Measurements from ENCODE around the gene ADAMTS13. TPM values are rescaled to one million over a fixed set of nuclear protein-coding genes. Genes with fewer than 3 reads are reported as not detected.
A peak's percentile ranks its signal among the peaks of the same experiment; 100 is the strongest.

Gene ADAMTS13
- total and polyA plus RNA-seq, 9 of the 15 experiments (the other 6 are each of a cell fraction or from before 2014, with no cell fraction given) = 0.03 to 0.20 (median 0.04) TPM; not detected in 4

- no peak for TF ChIP-seq AFF1 (IDR thresholded peaks at IDR 0.05; ENCODE audit: low read depth in 1 of 2, partially characterized antibody in 2 of 2)
- no peak for TF ChIP-seq NCOA2 (IDR thresholded peaks at IDR 0.05; ENCODE audit: partially characterized antibody in 2 of 2)
- no peak for TF ChIP-seq NFYB (IDR thresholded peaks at IDR 0.05; ENCODE audit: extremely low read depth, insufficient read length)
- TF ChIP-seq ZNF24 (IDR thresholded peaks at IDR 0.05) = peak; percentile 37; the same call in 1 of the 2 replicates
- TF ChIP-seq HDAC8 (tag; IDR thresholded peaks at IDR 0.05) = no peak
- peak; percentile 68 for TF ChIP-seq SIN3B (IDR thresholded peaks at IDR 0.05; ENCODE audit: low read depth)
- TF ChIP-seq BACH1 (tag; IDR thresholded peaks at IDR 0.05) = no peak
- TF ChIP-seq HMG20A (CRISPR knock-in tag; conservative IDR thresholded peaks at IDR 0.05) = no peak
- TF ChIP-seq ZNF511 (CRISPR knock-in tag; IDR thresholded peaks at IDR 0.05) = peak; percentile 94
- peak; percentile 38; the same call in 1 of the 2 replicates for TF ChIP-seq BHLHE40 (IDR thresholded peaks at IDR 0.05; ENCODE audit: low read length)
- TF ChIP-seq GMEB1 (CRISPR knock-in tag; IDR thresholded peaks at IDR 0.05) = peak; percentile 92
- TF ChIP-seq MNT (conservative IDR thresholded peaks at IDR 0.05) = peak in 1 of 2 experiments; percentile 68; a peak in 2 of 4 replicates
- TF ChIP-seq MBD2 (IDR thresholded peaks at IDR 0.05; ENCODE audit: borderline replicate concordance, low read depth) = no peak
- TF ChIP-seq RAD51 (IDR thresholded peaks at IDR 0.05; ENCODE audit: borderline replicate concordance, low read depth) = no peak
- TF ChIP-seq CHD4 (IDR thresholded peaks at IDR 0.05; ENCODE audit: insufficient read depth, insufficient replicate concordance, low read depth, low read length, poor library complexity, severe bottlenecking) = no peak
- TF ChIP-seq ARID3A (IDR thresholded peaks at IDR 0.05; ENCODE audit: borderline replicate concordance, low read depth, low read length) = no peak
Measured at GRCh38 chr9:133375724-133376654, 46.2 kb upstream of the ADAMTS13 start, which contains the start of the genes STKLD1 and SURF4 (continued).
